Caco-2 (cell line): ENCODE results near the gene ERLEC1. TPM values are rescaled to one million over a fixed set of nuclear protein-coding genes. Genes with fewer than 3 reads are reported as not detected.

ENCODE experiments used
- BruUV-seq: library from RNA; stranded (reverse); fragments of 400-500 nt; replicated peaks from 2 replicates; lab custom pipeline; 2021; lab: Mats Ljungman, UMichigan
- CTCF ChIA-PET: fragments of 300-600 bp; sonication (Branson Sonifier 250); formaldehyde crosslinking; loops from one replicate; lab custom pipeline; 2022; ENCODE audit warnings: antibody characterized with exemption; lab: Charles Lee
- POLR2A ChIA-PET: fragments of 300-600 bp; sonication (Branson Sonifier 250); formaldehyde crosslinking; loops from one replicate; lab custom pipeline; 2022; ENCODE audit warnings: antibody characterized with exemption; lab: Charles Lee
- DNase-seq, 2 experiments: peaks; one replicate each; pipeline versions ENCODE4 v3.0.0 to v3.0.0-alpha.2; 2020 to 2022
- H3K27me3 ChIP-seq: replicated peaks from 2 replicates; pipeline ENCODE4 v1.6.0; 2011; ENCODE audit warnings: low read length; ENCODE audit not compliant: control insufficient read depth, insufficient read depth
- H3K36me3 ChIP-seq: 2 replicates; pipeline ENCODE4 v1.5.1; 2011; ENCODE audit warnings: low read length; ENCODE audit not compliant: control insufficient read depth, insufficient read depth
- H3K4me1 ChIP-seq: fragments of 250-450 bp; sonication (Bioruptor Pico); 2 replicates; pipeline ENCODE4 v1.5.1; 2020; ENCODE audit warnings: mild to moderate bottlenecking
- H3K4me3 ChIP-seq: 2 replicates; pipeline ENCODE4 v1.5.1; 2011; ENCODE audit warnings: low read depth, mild to moderate bottlenecking, control low read depth, low read length
- H3K9me3 ChIP-seq: fragments of 250-450 bp; sonication (Bioruptor Pico); 2 replicates; pipeline ENCODE4 v1.5.1; 2020; ENCODE audit warnings: mild to moderate bottlenecking, moderate library complexity
- H3K27ac Mint-ChIP-seq: one replicate; pipeline ENCODE4 v1.8.0; 2022; ENCODE audit warnings: mixed read lengths; ENCODE audit not compliant: unreplicated experiment
- H3K27me3 Mint-ChIP-seq: one replicate; pipeline ENCODE4 v1.8.0; 2022; ENCODE audit warnings: mixed read lengths; ENCODE audit not compliant: insufficient read depth, unreplicated experiment
- H3K36me3 Mint-ChIP-seq: one replicate; pipeline ENCODE4 v1.8.0; 2022; ENCODE audit warnings: mild to moderate bottlenecking, mixed read lengths; ENCODE audit not compliant: insufficient read depth, unreplicated experiment
- H3K4me1 Mint-ChIP-seq: one replicate; pipeline ENCODE4 v1.8.0; 2022; ENCODE audit warnings: low read depth, mixed read lengths; ENCODE audit not compliant: unreplicated experiment
- H3K4me3 Mint-ChIP-seq: one replicate; pipeline ENCODE4 v1.8.0; 2022; ENCODE audit warnings: mild to moderate bottlenecking, moderate library complexity, mixed read lengths; ENCODE audit not compliant: unreplicated experiment
- H3K9me3 Mint-ChIP-seq: one replicate; pipeline ENCODE4 v1.8.0; 2022; ENCODE audit warnings: mixed read lengths; ENCODE audit not compliant: unreplicated experiment
- intact Hi-C: fragments of 100-400 bp; cut with micrococcal nuclease; formaldehyde crosslinking; loops from one replicate; pipeline ENCODE4 v1.10.0; 2022; ENCODE audit not compliant: unreplicated experiment
- total RNA-seq: library from RNA; stranded (reverse); gene quantifications from 2 replicates; pipeline ENCODE4 v1.2.3, GENCODE V29; 2022
- TF ChIP-seq, protein P1 (sequence below), 2 experiments: fragments of 200-600 bp in 1 of 2; IDR thresholded peaks; 1 replicate in 1 of 2; 2 replicates in 1 of 2; pipeline versions ENCODE4 v1.5.1 to v1.8.0; 2011 to 2022; ENCODE audit warnings: antibody characterized with exemption in 1 of 2, control low read depth in 1 of 2, inconsistent platforms in 1 of 2, low read depth in 1 of 2, low read length in 1 of 2, mild to moderate bottlenecking in 1 of 2, moderate library complexity in 1 of 2; ENCODE audit not compliant: insufficient read depth in 1 of 2, severe bottlenecking in 1 of 2, unreplicated experiment in 1 of 2

Gene ERLEC1
- total RNA-seq, 1 experiment from 2014 or later: 40.4 TPM

DNA sequence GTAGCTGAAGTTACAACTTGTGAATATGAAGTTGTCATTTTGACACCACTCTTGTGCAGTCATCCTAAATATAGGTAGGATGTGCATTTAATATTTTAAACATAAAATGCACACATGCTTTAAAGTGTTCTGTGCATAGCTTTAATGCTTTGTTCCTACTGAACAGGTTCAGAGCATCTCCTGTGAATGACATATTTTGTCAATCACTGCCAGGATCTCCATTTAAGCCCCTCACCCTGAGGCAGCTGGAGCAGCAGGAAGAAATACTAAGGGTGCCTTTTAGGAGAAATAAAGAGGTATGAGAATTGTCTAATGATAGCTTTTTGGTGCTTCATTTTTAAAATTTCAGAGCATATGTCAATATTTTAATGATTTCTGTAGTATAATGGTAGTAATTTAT, 14.7 kb downstream of the ERLEC1 start:
- Mint-ChIP-seq H3K9me3 (no peaks in the 10 kb centered on the region), H3K4me3 (no peak overlapping the region), H3K4me1 (no peaks in the 10 kb centered on the region), H3K27me3 (no peaks in the 10 kb centered on the region), H3K27ac (no peak overlapping the region), H3K36me3 (peaks cover 37% of the 10 kb centered on the region)
- Histone ChIP-seq H3K9me3 (no peaks in the 10 kb centered on the region), H3K4me3 (no peak overlapping the region), H3K27me3 (no peaks in the 10 kb centered on the region), H3K4me1 (no peaks in the 10 kb centered on the region), H3K36me3 (no peaks in the 10 kb centered on the region)
- ChIA-PET POLR2A (no interaction called here), CTCF (no interaction called here)
- no peak for DNase-seq
- BruUV-seq: no TSS peak
- TF ChIP-seq, protein P1, sequence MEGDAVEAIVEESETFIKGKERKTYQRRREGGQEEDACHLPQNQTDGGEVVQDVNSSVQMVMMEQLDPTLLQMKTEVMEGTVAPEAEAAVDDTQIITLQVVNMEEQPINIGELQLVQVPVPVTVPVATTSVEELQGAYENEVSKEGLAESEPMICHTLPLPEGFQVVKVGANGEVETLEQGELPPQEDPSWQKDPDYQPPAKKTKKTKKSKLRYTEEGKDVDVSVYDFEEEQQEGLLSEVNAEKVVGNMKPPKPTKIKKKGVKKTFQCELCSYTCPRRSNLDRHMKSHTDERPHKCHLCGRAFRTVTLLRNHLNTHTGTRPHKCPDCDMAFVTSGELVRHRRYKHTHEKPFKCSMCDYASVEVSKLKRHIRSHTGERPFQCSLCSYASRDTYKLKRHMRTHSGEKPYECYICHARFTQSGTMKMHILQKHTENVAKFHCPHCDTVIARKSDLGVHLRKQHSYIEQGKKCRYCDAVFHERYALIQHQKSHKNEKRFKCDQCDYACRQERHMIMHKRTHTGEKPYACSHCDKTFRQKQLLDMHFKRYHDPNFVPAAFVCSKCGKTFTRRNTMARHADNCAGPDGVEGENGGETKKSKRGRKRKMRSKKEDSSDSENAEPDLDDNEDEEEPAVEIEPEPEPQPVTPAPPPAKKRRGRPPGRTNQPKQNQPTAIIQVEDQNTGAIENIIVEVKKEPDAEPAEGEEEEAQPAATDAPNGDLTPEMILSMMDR (IDR thresholded peaks at IDR 0.05; ENCODE audit: insufficient read depth in 1 of 2, low read depth in 1 of 2, low read length in 1 of 2, severe bottlenecking in 1 of 2, unreplicated experiment in 1 of 2): no peak
- intact Hi-C loops: no loop called here

DNA sequence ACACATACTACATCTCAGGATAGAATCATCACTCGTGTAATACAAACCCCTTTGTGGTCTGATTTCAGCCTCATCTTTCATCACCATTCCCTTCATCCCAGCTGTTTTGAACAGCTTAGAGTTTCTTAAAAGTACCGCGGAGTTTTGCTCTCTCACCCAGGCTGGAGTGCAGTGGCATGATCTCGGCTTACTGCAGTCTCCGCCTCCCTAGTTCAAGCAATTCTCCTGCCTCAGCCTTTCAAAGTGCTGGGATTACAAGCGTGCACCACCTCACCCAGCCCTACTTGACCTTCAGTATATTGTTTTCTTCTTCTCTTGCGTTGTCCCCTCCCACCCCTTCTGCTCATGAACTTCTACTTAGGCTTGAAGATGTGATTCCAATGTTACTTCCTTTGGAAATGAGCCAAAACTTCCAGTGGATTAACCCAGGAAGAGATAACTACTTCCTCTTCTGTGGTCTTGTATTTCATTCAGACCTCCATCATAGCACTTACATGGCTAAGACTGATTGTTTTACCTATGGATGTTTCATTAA, 15.8 kb downstream of the ERLEC1 start:
- CTCF ChIA-PET: no interaction called here
- H3K4me3 Mint-ChIP-seq: no peak overlapping the region

DNA sequence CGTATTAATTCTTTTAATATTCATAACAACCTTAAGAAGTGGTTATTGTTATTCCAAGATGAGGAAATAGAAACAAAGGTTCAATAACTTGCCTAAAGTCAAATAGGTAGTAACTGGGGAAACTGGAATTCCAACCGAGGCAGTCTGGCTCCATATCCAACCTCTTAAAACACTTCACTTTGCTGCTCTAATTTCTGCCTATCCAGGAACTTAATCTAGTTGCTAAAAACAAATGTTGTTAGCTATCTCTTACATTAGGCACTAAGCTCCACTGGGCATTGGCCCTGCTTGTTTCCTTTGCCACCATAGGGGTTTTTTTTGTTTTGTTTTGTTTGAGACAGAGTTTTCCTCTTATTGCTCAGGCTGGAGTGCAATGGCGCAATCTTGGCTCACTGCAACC, 24.8 kb downstream of the ERLEC1 start:
- no peak overlapping the region for H3K4me3 Mint-ChIP-seq
- H3K27me3 ChIP-seq: no peaks in the 10 kb centered on the region
- no peak overlapping the region for H3K27ac Mint-ChIP-seq
- CTCF ChIA-PET: no interaction called here
- no peaks in the 10 kb centered on the region for H3K9me3 Mint-ChIP-seq
- no TSS peak for BruUV-seq
- no peaks in the 10 kb centered on the region; the same call in 1 of the 2 replicates for H3K36me3 ChIP-seq
- TF ChIP-seq, protein P1 (IDR thresholded peaks at IDR 0.05; ENCODE audit: insufficient read depth in 1 of 2, low read depth in 1 of 2, low read length in 1 of 2, severe bottlenecking in 1 of 2, unreplicated experiment in 1 of 2): no peak
- DNase-seq: no peak
- no peak overlapping the region for H3K4me3 ChIP-seq
- H3K4me1 ChIP-seq: no peaks in the 10 kb centered on the region
- no peaks in the 10 kb centered on the region for H3K9me3 ChIP-seq
- no peaks in the 10 kb centered on the region for H3K4me1 Mint-ChIP-seq
- intact Hi-C loops: no loop called here
- H3K27me3 Mint-ChIP-seq: no peaks in the 10 kb centered on the region
- POLR2A ChIA-PET: no interaction called here
- H3K36me3 Mint-ChIP-seq: peaks cover 35% of the 10 kb centered on the region

More for the DNA sequence above, 15.8 kb downstream of the ERLEC1 start:
- H3K27ac Mint-ChIP-seq: no peak overlapping the region
- BruUV-seq: no TSS peak
- Histone ChIP-seq H3K4me3 (no peak overlapping the region), H3K36me3 (no peaks in the 10 kb centered on the region; the same call in 1 of the 2 replicates), H3K9me3 (no peaks in the 10 kb centered on the region), H3K4me1 (no peaks in the 10 kb centered on the region), H3K27me3 (no peaks in the 10 kb centered on the region)
- intact Hi-C loops: no loop called here
- H3K9me3 Mint-ChIP-seq: no peaks in the 10 kb centered on the region
- H3K36me3 Mint-ChIP-seq: peaks cover 31% of the 10 kb centered on the region
- TF ChIP-seq, protein P1 (IDR thresholded peaks at IDR 0.05; ENCODE audit: insufficient read depth in 1 of 2, low read depth in 1 of 2, low read length in 1 of 2, severe bottlenecking in 1 of 2, unreplicated experiment in 1 of 2): no peak
- no peak for DNase-seq
- POLR2A ChIA-PET: no interaction called here
- H3K4me1 Mint-ChIP-seq: no peaks in the 10 kb centered on the region
- no peaks in the 10 kb centered on the region for H3K27me3 Mint-ChIP-seq
